Measurements from ENCODE around the gene CEP85.
"Not testable (repeated sequence)": the region's sequence is repeated elsewhere in the genome, so short reads cannot be mapped to it uniquely, and the experiment has no call there.

The CEP85 gene

DNA sequence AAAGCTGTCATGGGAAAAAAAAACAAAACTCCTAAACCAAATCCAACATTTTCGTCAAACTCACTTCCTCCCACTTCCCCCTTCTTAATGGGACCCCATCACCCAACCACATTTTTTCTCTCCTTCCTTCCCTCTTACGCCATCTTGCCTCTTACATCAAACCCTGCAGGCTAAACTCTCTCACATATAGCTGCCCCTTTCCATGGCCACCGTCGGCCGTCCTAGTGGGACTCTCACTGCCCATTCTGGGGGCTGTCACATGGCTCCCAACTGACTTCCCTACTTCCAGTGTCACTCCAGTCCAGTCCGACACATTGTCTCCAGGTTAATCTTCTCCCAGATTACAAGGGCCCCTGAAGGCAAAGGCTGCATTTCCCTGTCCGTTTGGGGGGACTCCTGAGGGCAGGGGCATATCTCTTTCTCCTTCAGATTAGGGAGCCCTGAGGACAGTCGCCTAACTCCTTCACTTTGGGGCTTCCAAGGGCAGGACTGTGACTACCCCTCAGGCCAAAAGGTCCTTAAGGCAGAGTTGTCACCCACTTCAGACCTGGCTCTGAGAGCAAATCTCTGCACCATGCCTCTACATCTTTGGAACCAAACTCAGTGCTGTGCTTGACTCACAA is 71.8 kb downstream of the CEP85 start:
- Histone ChIP-seq H3K9me3 (ENCODE audit: insufficient read depth, low read length) (no peaks in the 10 kb centered on the region), H3K4me1 (ENCODE audit: low read length) (peaks cover 13% of the 10 kb centered on the region), H2AFZ (ENCODE audit: low read depth, low read length) (peak overlapping the region; percentile 81; the same call in 1 of the 2 replicates), H4K20me1 (ENCODE audit: insufficient read depth, low read length) (no peaks in the 10 kb centered on the region), H3K79me2 (ENCODE audit: low read length) (no peaks in the 10 kb centered on the region), H3K36me3 (replicated peaks; ENCODE audit: low read depth, low read length) (no peaks in the 10 kb centered on the region), H3K27ac (ENCODE audit: low read length) (no peak overlapping the region), H3K9ac (ENCODE audit: low read length) (peak overlapping the region; percentile 69), H3K4me3 (ENCODE audit: low read length) (peak overlapping the region; percentile 93), H3K27me3 (ENCODE audit: low read depth, low read length) (no peaks in the 10 kb centered on the region), H3K4me2 (ENCODE audit: low read length) (peak overlapping the region; percentile 90)
- TF ChIP-seq EZH2phosphoT487 (IDR thresholded peaks at IDR 0.05; ENCODE audit: low read depth), result no peak
- TF ChIP-seq, protein P1, sequence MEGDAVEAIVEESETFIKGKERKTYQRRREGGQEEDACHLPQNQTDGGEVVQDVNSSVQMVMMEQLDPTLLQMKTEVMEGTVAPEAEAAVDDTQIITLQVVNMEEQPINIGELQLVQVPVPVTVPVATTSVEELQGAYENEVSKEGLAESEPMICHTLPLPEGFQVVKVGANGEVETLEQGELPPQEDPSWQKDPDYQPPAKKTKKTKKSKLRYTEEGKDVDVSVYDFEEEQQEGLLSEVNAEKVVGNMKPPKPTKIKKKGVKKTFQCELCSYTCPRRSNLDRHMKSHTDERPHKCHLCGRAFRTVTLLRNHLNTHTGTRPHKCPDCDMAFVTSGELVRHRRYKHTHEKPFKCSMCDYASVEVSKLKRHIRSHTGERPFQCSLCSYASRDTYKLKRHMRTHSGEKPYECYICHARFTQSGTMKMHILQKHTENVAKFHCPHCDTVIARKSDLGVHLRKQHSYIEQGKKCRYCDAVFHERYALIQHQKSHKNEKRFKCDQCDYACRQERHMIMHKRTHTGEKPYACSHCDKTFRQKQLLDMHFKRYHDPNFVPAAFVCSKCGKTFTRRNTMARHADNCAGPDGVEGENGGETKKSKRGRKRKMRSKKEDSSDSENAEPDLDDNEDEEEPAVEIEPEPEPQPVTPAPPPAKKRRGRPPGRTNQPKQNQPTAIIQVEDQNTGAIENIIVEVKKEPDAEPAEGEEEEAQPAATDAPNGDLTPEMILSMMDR (IDR thresholded peaks at IDR 0.05; ENCODE audit: low read depth, low read length), result no peak

DNA sequence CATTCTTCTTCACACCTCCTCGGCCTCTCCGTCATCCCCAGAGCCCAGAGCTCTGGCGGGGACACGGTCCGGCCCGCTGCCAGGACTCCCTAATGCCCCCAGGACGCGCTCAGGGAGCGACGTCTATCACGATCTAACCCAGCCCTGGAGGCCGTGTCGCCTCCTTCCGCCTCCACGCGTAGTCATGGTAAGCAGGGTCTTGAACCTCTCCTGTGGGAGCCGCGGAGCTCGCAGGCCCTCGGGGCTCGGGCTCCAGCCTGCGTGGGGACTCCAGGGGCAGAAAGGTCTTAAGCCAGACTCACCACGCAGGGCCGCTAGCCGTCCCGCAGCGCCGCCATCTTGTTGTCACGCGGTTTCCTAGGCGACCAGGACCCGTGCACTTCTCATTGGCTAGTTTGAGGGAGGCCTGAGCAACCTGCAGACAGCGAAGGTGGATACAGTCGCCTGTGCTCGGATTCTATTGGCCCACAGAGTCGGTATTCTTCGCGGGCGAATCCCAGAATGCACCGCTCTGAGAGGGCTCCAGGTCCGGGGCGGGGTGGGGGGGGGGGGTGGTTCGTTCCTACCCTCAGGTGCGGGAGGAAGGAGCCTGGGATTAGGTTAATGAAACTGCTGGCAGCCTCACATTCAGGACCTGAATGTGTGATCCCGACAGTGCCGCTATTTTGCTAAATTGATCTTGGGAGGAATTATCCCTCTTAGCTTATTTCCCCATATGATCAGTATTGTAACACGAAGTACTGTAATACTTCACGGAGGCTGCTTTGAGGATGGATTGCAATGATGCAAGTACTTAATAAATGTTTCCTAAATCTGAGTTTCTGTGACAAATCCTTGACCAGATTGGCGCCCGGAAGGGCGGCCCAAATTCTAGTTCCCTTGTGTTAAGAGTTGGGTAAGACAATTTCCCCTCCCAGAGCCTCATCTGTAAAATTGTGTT is 72.6 kb downstream of the CEP85 start, which contains the start of gene UBXN11:
Gene UBXN11, minus strand, starts transcription at position 347 of the 940 bp plus-strand sequence. CDS start 3,753 bp downstream, outside the sequence.
- H4K20me1 ChIP-seq (ENCODE audit: insufficient read depth, low read length), result no peaks in the 10 kb centered on the region
- TF ChIP-seq, protein P1 (IDR thresholded peaks at IDR 0.05; ENCODE audit: low read depth, low read length), result no peak
- no peak for TF ChIP-seq EZH2phosphoT487 (IDR thresholded peaks at IDR 0.05; ENCODE audit: low read depth)
- peak within 1 kb of the TSS; percentile 96 for H3K9ac ChIP-seq (ENCODE audit: low read length)
- no peaks in the 10 kb centered on the region for H3K9me3 ChIP-seq (ENCODE audit: insufficient read depth, low read length)
- H3K4me1 ChIP-seq (ENCODE audit: low read length), result peaks cover 13% of the 10 kb centered on the region
- H2AFZ ChIP-seq (ENCODE audit: low read depth, low read length), result peak within 1 kb of the TSS; percentile 81
- H3K27me3 ChIP-seq (ENCODE audit: low read depth, low read length), result no peaks in the 10 kb centered on the region
- H3K79me2 ChIP-seq (ENCODE audit: low read length), result no peaks in the 10 kb centered on the region
- no peaks in the 10 kb centered on the region for H3K36me3 ChIP-seq (replicated peaks; ENCODE audit: low read depth, low read length)
- peak within 1 kb of the TSS; percentile 93 for H3K4me3 ChIP-seq (ENCODE audit: low read length)
- H3K27ac ChIP-seq (ENCODE audit: low read length), result peak within 1 kb of the TSS; percentile 74
- peak within 1 kb of the TSS; percentile 95 for H3K4me2 ChIP-seq (ENCODE audit: low read length)

DNA sequence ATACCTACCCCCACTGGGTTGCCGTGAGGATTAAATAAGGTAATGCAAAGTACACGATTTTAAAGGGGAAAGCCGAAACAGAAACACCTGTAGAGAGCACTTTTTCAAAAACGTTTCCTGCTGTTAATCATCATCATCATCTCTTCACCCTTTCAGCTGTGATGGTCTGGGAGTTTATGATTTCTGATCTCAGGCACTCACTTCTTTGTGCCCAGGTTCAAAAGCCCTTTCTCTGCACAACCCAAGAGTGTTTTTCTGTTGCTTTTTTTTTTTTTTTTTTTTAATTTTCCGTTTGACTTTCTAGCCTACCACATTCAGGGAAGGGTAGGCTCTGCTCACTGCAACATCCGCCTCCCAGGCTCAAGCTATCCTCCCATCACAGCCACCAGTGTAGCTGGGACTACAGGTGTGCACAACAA is 73.4 kb downstream of the CEP85 start:
- Histone ChIP-seq H3K27ac (ENCODE audit: low read length) (peak overlapping the region; percentile 74), H3K79me2 (ENCODE audit: low read length) (no peaks in the 10 kb centered on the region), H3K4me2 (ENCODE audit: low read length) (peak overlapping the region; percentile 95), H3K27me3 (ENCODE audit: low read depth, low read length) (no peaks in the 10 kb centered on the region), H3K9ac (ENCODE audit: low read length) (peak overlapping the region; percentile 96), H2AFZ (ENCODE audit: low read depth, low read length) (peak overlapping the region; percentile 75), H4K20me1 (ENCODE audit: insufficient read depth, low read length) (no peaks in the 10 kb centered on the region), H3K4me1 (ENCODE audit: low read length) (peaks cover 13% of the 10 kb centered on the region), H3K4me3 (ENCODE audit: low read length) (peak overlapping the region; percentile 88), H3K36me3 (replicated peaks; ENCODE audit: low read depth, low read length) (no peaks in the 10 kb centered on the region), H3K9me3 (ENCODE audit: insufficient read depth, low read length) (no peaks in the 10 kb centered on the region)
- no peak for TF ChIP-seq EZH2phosphoT487 (IDR thresholded peaks at IDR 0.05; ENCODE audit: low read depth)
- TF ChIP-seq, protein P1 (IDR thresholded peaks at IDR 0.05; ENCODE audit: low read depth, low read length), result no peak

DNA sequence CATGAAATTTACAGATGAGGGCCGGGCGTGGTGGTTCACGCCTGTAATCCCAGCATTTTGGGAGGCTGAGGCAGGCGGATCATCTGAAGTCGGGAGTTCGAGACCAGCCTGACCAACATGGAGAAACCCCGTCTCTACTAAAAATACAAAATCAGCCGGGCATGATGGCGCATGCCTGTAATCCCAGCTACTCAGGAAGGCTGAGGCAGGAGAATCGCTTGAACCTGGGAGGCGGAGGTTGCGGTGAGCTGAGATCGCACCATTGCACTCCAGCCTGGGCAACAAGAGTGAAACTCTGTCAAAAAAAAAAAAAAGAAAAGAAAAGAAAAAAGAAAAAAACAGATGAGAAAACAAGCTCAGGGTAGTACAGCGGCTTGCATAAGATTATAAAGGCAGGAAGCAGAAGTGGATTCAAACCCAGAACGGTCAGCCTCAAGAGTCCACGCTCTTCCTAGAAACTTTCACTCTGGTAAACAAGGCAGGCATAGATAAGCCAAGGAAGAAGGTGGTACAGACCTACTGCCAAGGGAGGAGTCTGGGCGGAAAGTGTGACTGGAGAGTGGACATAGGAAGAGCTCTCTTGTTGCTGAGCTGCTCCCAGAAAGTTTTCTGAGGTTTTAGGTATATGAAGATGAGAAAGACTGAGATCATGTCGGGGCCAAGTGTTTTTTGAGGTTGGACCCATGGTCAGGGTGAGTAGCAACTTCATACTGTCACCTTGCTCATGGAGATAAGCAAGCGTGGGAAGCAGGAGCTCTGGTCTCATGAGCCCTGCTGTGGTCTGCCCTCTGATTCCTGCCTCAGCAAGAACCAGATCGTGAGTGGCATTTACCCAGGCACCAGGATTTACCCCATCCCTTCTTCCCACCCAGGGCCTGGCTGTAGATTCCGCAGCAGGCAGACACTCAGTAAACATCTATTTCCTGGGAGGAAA is 74.2 kb downstream of the CEP85 start:
- Histone ChIP-seq H3K4me1 (ENCODE audit: low read length) (peaks cover 13% of the 10 kb centered on the region), H3K4me2 (ENCODE audit: low read length) (peak overlapping the region; percentile 95; the same call in 1 of the 2 replicates)
- not testable (repeated sequence) for H3K9ac ChIP-seq (ENCODE audit: low read length); H3K36me3 ChIP-seq (replicated peaks; ENCODE audit: low read depth, low read length); H2AFZ ChIP-seq (ENCODE audit: low read depth, low read length); H3K9me3 ChIP-seq (ENCODE audit: insufficient read depth, low read length); H4K20me1 ChIP-seq (ENCODE audit: insufficient read depth, low read length); H3K27ac ChIP-seq (ENCODE audit: low read length); H3K27me3 ChIP-seq (ENCODE audit: low read depth, low read length); H3K79me2 ChIP-seq (ENCODE audit: low read length); H3K4me3 ChIP-seq (ENCODE audit: low read length)

Measured in OCI-LY3 (cell line).